A549 (cell line): ENCODE measurements around the gene GPR155. TPM values are rescaled to one million over a fixed set of nuclear protein-coding genes. Genes with fewer than 3 reads are reported as not detected.

Experiments used
- ATAC-seq, 2 experiments: fragments of 200-7000 bp in 1 of 2; fragments of >200 bp in 1 of 2; cut with Nextera tagmentation in 1 of 2; cut with Tn5 transposase in 1 of 2; 3 replicates each; pipeline versions ENCODE4 v1.8.0 to v1.9.1; 2018 to 2020; ENCODE audit warnings: mild to moderate bottlenecking in 1 of 2, moderate library complexity in 1 of 2
- CTCF ChIA-PET: fragments of 300-600 bp; sonication (Branson Sonifier 250); formaldehyde crosslinking; extraction: SDS; loops from one replicate; lab custom pipeline; 2021; ENCODE audit warnings: antibody characterized with exemption, inconsistent platforms; lab: Yijun Ruan, JAX
- POLR2A ChIA-PET: fragments of 350-600 bp; formaldehyde crosslinking; extraction: SDS; loops from one replicate; lab custom pipeline; 2021; ENCODE audit warnings: antibody characterized with exemption, inconsistent platforms; lab: Yijun Ruan, JAX
- DNase-seq, 2 experiments: peaks; one replicate each; pipeline versions ENCODE4 v3.0.0 to v3.0.0-alpha.2; 2011 to 2016; ENCODE audit warnings: low read depth in 1 of 2, low spot score in 1 of 2
- FAIRE-seq: peaks from 2 replicates; lab custom pipeline; 2011; peaks lifted over from hg19 to GRCh38; lab: Jason Lieb, UNC
- H3K27ac ChIP-seq, 2 experiments: fragments of >200 bp; sonication (Bioruptor Twin); formaldehyde crosslinking; 3 replicates each; pipeline ENCODE4 v1.5.1; 2016 to 2017
- H3K4me1 ChIP-seq: fragments of >200 bp; sonication (Bioruptor Twin); formaldehyde crosslinking; 3 replicates; pipeline ENCODE4 v1.6.1; 2016
- H3K4me2 ChIP-seq: fragments of >200 bp; sonication (Bioruptor Twin); formaldehyde crosslinking; 3 replicates; pipeline ENCODE4 v1.6.1; 2016
- H3K4me3 ChIP-seq: fragments of >200 bp; sonication (Bioruptor Twin); formaldehyde crosslinking; 3 replicates; pipeline ENCODE4 v1.5.1; 2016
- H3K9me3 ChIP-seq: fragments of >200 bp; sonication (Bioruptor Twin); formaldehyde crosslinking; 3 replicates; pipeline ENCODE4 v1.6.1; 2016
- BHLHE40 ChIP-seq: IDR thresholded peaks from 2 replicates; pipeline ENCODE4 v1.6.1; 2012; ENCODE audit warnings: low read depth, low read length, inconsistent platforms
- CBX2 ChIP-seq: fragments of 200-600 bp; sonication (generic); IDR thresholded peaks from 2 replicates; pipeline ENCODE4 v1.6.1; 2016; ENCODE audit warnings: low read depth, mild to moderate bottlenecking, borderline replicate concordance
- CHD2 ChIP-seq: fragments of 150-350 bp; IDR thresholded peaks from 2 replicates; pipeline ENCODE4 v1.6.1; 2014; ENCODE audit warnings: low read length; ENCODE audit not compliant: partially characterized antibody
- CHD4 ChIP-seq: fragments of 200-600 bp; sonication (generic); IDR thresholded peaks from 2 replicates; pipeline ENCODE4 v1.6.1; 2016; ENCODE audit warnings: antibody characterized with exemption, mild to moderate bottlenecking, borderline replicate concordance
- FOSL2 ChIP-seq, 2 experiments: fragments of 450-650 bp in 1 of 2; fragments of >200 bp in 1 of 2; sonication (Bioruptor Twin) in 1 of 2; formaldehyde crosslinking; IDR thresholded peaks; 2 replicates each; pipeline versions ENCODE4 v1.5.0 to v1.6.1; 2016 to 2020; ENCODE audit warnings: mild to moderate bottlenecking in 1 of 2, moderate library complexity in 1 of 2
- HEYL ChIP-seq: fragments of 250-450 bp; sonication (Bioruptor Pico); IDR thresholded peaks from 2 replicates; pipeline ENCODE4 v1.8.0; 2021; ENCODE audit warnings: mild to moderate bottlenecking, moderate library complexity
- HOXB13 ChIP-seq: fragments of 250-450 bp; sonication (Bioruptor Pico); IDR thresholded peaks from 2 replicates; pipeline ENCODE4 v1.5.0; 2020; ENCODE audit warnings: low read depth, mild to moderate bottlenecking, moderate library complexity
- JUN ChIP-seq, 2 experiments: fragments of >200 bp; sonication (Bioruptor Twin); formaldehyde crosslinking; IDR thresholded peaks; 2 replicates in 1 of 2; 3 replicates in 1 of 2; pipeline ENCODE4 v1.6.1; 2016 to 2017
- KDM5A ChIP-seq: fragments of 200-600 bp; sonication (generic); IDR thresholded peaks from 2 replicates; pipeline ENCODE4 v1.6.1; 2016; ENCODE audit warnings: antibody characterized with exemption, mild to moderate bottlenecking
- MYC ChIP-seq: IDR thresholded peaks from 2 replicates; pipeline ENCODE4 v1.6.1; 2012; ENCODE audit warnings: mild to moderate bottlenecking, inconsistent platforms, low read length, improper control_type of control experiment, borderline replicate concordance
- NFE2L2 ChIP-seq: fragments of 150-350 bp; conservative IDR thresholded peaks from 2 replicates; pipeline ENCODE4 v1.6.1; 2014; ENCODE audit warnings: low read length
- POLR2A ChIP-seq: IDR thresholded peaks from 2 replicates; pipeline ENCODE4 v1.6.1; 2012; ENCODE audit warnings: mild to moderate bottlenecking, low read length
- RCOR1 ChIP-seq: fragments of 150-350 bp; IDR thresholded peaks from 2 replicates; pipeline ENCODE4 v1.6.1; 2014; ENCODE audit warnings: antibody characterized with exemption, low read length, low read depth
- RFX5 ChIP-seq: fragments of 450-650 bp; IDR thresholded peaks from 2 replicates; pipeline ENCODE4 v1.7.1; 2014; ENCODE audit warnings: antibody characterized with exemption, mild to moderate bottlenecking, moderate library complexity
- RNF2 ChIP-seq: fragments of 200-600 bp; sonication (generic); IDR thresholded peaks from 2 replicates; pipeline ENCODE4 v1.6.1; 2016; ENCODE audit warnings: low read depth, mild to moderate bottlenecking, antibody characterized with exemption, moderate library complexity, borderline replicate concordance
- SMC3 ChIP-seq: fragments of >200 bp; sonication (Bioruptor Twin); formaldehyde crosslinking; IDR thresholded peaks from 3 replicates; pipeline ENCODE4 v1.6.1; 2018; ENCODE audit warnings: inconsistent platforms
- SREBF2 ChIP-seq: fragments of 450-650 bp; IDR thresholded peaks from 2 replicates; pipeline ENCODE4 v1.6.1; 2014; ENCODE audit warnings: mild to moderate bottlenecking, moderate library complexity
- TFCP2L1 ChIP-seq: fragments of 250-450 bp; sonication (Bioruptor Pico); IDR thresholded peaks from 2 replicates; pipeline ENCODE4 v1.5.0; 2021; ENCODE audit warnings: mild to moderate bottlenecking
- ZFP36 ChIP-seq: fragments of 450-650 bp; IDR thresholded peaks from 2 replicates; pipeline ENCODE4 v1.6.1; 2014; ENCODE audit warnings: borderline replicate concordance; ENCODE audit not compliant: partially characterized antibody
- WGBS: methylation state at CpG from one replicate; pipeline ENCODE4 v1.1.6; 2017; ENCODE audit errors: missing lambda C conversion rate; 5-methylcytosine and 5-hydroxymethylcytosine counted together
- polyA plus RNA-seq, 4 experiments: library from polyadenylated mRNA; depleted of rRNA in 3 of 4; stranded (reverse); fragments of >200 nt; fragmentation: RNase III in 1 of 4; extraction: RNeasy Plus Mini Kit Qiagen cat#74134 plus additional on column Dnase treatment in 1 of 4; gene quantifications; 2 replicates in 3 of 4; 3 replicates in 1 of 4; pipeline ENCODE4 v1.2.3, GENCODE V29; 2011 to 2017
- TF ChIP-seq, protein P1 (sequence below): IDR thresholded peaks from 2 replicates; pipeline ENCODE4 v1.6.1; 2012
- TF ChIP-seq, protein P2 (sequence below): fragments of >200 bp; sonication (Bioruptor Twin); formaldehyde crosslinking; IDR thresholded peaks from 3 replicates; pipeline ENCODE4 v1.6.1; 2016
- TF ChIP-seq, protein P3 (sequence below): IDR thresholded peaks from 2 replicates; pipeline ENCODE4 v1.6.1; 2012; ENCODE audit warnings: low read depth, borderline replicate concordance
- TF ChIP-seq, protein P4 (sequence below): fragments of 250-450 bp; sonication (Bioruptor Pico); IDR thresholded peaks from 2 replicates; pipeline ENCODE4 v1.5.0; 2021; ENCODE audit warnings: mild to moderate bottlenecking, moderate library complexity, borderline replicate concordance
- TF ChIP-seq, protein P5 (sequence below): fragments of >200 bp; sonication (Bioruptor Twin); formaldehyde crosslinking; IDR thresholded peaks from 2 replicates; pipeline ENCODE4 v1.6.1; 2016
- TF ChIP-seq, protein P6 (sequence below): fragments of 250-450 bp; sonication (Bioruptor Pico); IDR thresholded peaks from 2 replicates; pipeline ENCODE4 v1.5.0; 2020; ENCODE audit warnings: low read depth, mild to moderate bottlenecking, moderate library complexity

GPR155 gene
- polyA plus RNA-seq, 2 of the 4 experiments (the other 2 are of a cell fraction), result 0.49 to 1.7 TPM

DNA sequence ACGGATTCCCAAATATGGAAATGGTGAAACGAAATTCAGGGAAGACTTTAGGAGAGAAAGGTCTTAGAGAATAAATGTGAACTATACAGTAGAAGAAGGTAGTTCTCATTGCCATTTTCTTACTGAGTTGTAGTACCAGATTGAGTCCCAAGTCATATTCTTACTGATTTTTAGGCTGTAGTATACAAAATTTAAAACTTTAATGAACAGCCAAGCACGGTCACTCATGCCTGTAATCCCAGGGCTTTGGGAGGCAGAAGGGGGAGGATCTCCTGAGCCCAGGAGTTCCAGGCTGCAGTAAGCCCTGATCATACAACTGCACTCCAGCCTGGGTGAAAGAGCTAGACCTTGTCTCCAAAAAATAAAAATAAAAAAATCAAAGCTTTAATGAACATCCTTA lies 89.1 kb downstream of the GPR155 start:
- Histone ChIP-seq H3K27ac (no peak overlapping the region), H3K4me2 (no peak overlapping the region), H3K9me3 (no peaks in the 10 kb centered on the region), H3K4me3 (no peak overlapping the region), H3K4me1 (peaks cover 14% of the 10 kb centered on the region)
- FAIRE-seq (no peak), ATAC-seq (no peak), DNase-seq (no peak)
- TF ChIP-seq, protein P1, sequence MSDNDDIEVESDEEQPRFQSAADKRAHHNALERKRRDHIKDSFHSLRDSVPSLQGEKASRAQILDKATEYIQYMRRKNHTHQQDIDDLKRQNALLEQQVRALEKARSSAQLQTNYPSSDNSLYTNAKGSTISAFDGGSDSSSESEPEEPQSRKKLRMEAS, result no peak
- no peak for TF ChIP-seq ZFP36
- ChIA-PET POLR2A (no interaction called here), CTCF (interaction anchor here (0.6 to 1.1 kb wide), 2 partner anchors 27 to 592 kb away, joined by 3 to 4 read pairs; no protein-coding TSS in a partner anchor)
- WGBS, result 52% methylated on average over 3 of the region's 3 CpGs

DNA sequence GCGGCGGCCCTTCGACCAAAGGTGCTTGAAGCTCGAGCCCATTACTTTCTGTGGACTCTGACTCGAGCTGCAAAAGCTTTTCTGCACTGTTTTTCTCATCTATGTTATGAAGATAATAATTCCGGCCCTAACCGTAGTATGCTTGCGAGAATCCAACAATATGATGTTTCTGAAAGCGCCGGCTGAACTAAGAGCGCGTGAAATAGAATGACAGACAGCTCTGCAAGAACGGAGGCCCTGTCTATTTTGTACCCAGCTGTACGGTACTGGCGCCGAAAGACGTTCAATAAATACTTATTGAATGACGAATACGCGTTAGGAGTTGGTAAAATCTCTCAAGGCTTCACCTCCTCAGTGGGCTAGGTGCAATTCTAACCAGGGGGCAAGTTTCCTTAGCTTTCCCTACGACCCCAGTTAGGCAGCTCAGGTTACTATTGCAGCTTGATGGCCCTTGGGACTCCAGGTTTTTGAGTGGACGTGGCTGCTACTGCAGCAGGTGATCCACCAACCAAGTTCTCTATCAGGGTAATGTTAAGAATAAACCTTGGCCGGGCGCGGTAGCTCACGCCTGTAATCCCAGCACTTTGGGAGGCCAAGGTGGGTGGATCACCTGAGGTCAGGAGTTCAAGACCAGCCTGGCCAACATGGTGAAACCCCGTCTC lies 90.7 kb downstream of the GPR155 start:
- WGBS, result 7% methylated on average over 24 of the region's 27 CpGs
- H3K27ac ChIP-seq, result peak overlapping the region; percentile 79 to 80
- no peak for FAIRE-seq
- no peak for TF ChIP-seq RCOR1
- TF ChIP-seq, all 56 proteins: peak for 0
- Histone ChIP-seq H3K9me3 (no peaks in the 10 kb centered on the region), H3K4me3 (peak overlapping the region; percentile 82), H3K4me1 (peaks cover 14% of the 10 kb centered on the region), H3K4me2 (peak overlapping the region; percentile 77)
- DNase-seq (peak in 1 of 2 experiments; percentile 19), ATAC-seq (peak; percentile 53 to 56; a peak in 5 of 6 replicates)
- ChIA-PET POLR2A (interaction anchor here (0.6 to 1.0 kb wide), 3 partner anchors 9 to 92 kb away, joined by 3 read pairs; no protein-coding TSS in a partner anchor), CTCF (interaction anchor here (1.2 kb wide), 1 partner anchor 55 kb away, joined by 5 read pairs; no protein-coding TSS in a partner anchor)

DNA sequence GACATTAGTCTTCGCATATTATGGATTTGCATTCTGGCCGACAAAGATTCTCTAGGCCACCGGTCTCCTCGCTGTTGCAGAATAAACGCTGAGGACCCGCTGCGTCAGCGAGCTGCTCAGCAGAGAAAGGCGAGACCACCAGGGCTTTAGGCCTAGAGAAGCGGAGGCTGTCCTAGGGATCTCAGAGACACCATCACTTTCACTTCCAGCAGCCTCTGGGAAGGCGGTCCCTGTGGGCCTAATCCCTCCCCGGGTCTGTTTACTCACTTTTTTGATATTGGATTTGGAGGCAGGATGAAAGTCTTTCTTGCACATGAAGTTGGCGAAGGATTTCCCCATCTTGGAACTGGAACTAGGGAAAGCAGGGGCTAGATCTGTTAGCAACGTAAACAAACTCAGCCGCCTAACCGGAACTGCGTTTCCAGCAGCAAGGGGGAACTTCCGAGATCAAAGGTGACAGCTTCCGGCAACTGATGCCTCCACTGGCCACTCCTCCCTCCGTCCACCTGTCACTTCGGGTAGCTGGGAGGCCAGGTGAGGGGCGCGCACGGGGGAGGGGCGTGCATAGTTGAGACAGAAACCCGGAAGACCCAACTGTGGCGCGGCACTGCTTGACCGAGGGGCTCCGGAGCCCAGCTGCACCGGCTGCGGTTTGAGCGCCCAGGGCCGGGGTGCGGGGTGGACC lies 91.4 kb downstream of the GPR155 start, which contains the start of gene SCRN3:
Gene SCRN3, plus strand, starts transcription at position 447 of the 685 bp plus-strand sequence. CDS start 2,554 bp downstream, outside the sequence.
- POLR2A ChIA-PET, result interaction anchor here (0.5 to 1.0 kb wide), 3 partner anchors 8 to 92 kb away, joined by 3 to 5 read pairs (median 3); no protein-coding TSS in a partner anchor
- Histone ChIP-seq H3K4me2 (peak within 1 kb of the TSS; percentile 92), H3K9me3 (no peaks in the 10 kb centered on the region), H3K4me1 (peaks cover 14% of the 10 kb centered on the region), H3K27ac (peak within 1 kb of the TSS; percentile 79 to 80), H3K4me3 (peak within 1 kb of the TSS; percentile 82)
- under 1% methylated on average over 35 of the region's 35 CpGs for WGBS
- DNase-seq, result peak; percentile 78 to 85
- FAIRE-seq, result peak; percentile 74
- peak; percentile 98 to 99 for ATAC-seq
- CTCF ChIA-PET, result interaction anchor here (1.2 kb wide), 1 partner anchor 54 kb away, joined by 5 read pairs; no protein-coding TSS in a partner anchor
- TF ChIP-seq NFE2L2 (no peak), CHD4 (no peak), SREBF2 (no peak), SMC3 (no peak), TFCP2L1 (no peak), HOXB13 (no peak), POLR2A (peak; percentile 46), HEYL (CRISPR knock-in tag) (no peak), RFX5 (no peak), JUN (IDR thresholded peaks at IDR 0.05) (peak in 1 of 2 experiments; percentile 64; a peak in 1 of 5 replicates), RNF2 (no peak), KDM5A (peak; percentile 56; the same call in 1 of the 2 replicates), BHLHE40 (no peak), MYC (no peak), FOSL2 (IDR thresholded peaks at IDR 0.05) (no peak), FOSL2 (CRISPR knock-in tag; IDR thresholded peaks at IDR 0.05) (no peak), ZFP36 (no peak), CBX2 (no peak), CHD2 (no peak)
- TF ChIP-seq, protein P2, sequence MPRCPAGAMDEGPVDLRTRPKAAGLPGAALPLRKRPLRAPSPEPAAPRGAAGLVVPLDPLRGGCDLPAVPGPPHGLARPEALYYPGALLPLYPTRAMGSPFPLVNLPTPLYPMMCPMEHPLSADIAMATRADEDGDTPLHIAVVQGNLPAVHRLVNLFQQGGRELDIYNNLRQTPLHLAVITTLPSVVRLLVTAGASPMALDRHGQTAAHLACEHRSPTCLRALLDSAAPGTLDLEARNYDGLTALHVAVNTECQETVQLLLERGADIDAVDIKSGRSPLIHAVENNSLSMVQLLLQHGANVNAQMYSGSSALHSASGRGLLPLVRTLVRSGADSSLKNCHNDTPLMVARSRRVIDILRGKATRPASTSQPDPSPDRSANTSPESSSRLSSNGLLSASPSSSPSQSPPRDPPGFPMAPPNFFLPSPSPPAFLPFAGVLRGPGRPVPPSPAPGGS, result 0 out of 3 replicates have a peak, but pooled peaks have one; percentile 40
- TF ChIP-seq, protein P3, sequence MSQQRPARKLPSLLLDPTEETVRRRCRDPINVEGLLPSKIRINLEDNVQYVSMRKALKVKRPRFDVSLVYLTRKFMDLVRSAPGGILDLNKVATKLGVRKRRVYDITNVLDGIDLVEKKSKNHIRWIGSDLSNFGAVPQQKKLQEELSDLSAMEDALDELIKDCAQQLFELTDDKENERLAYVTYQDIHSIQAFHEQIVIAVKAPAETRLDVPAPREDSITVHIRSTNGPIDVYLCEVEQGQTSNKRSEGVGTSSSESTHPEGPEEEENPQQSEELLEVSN, result no peak
- TF ChIP-seq, protein P4, sequence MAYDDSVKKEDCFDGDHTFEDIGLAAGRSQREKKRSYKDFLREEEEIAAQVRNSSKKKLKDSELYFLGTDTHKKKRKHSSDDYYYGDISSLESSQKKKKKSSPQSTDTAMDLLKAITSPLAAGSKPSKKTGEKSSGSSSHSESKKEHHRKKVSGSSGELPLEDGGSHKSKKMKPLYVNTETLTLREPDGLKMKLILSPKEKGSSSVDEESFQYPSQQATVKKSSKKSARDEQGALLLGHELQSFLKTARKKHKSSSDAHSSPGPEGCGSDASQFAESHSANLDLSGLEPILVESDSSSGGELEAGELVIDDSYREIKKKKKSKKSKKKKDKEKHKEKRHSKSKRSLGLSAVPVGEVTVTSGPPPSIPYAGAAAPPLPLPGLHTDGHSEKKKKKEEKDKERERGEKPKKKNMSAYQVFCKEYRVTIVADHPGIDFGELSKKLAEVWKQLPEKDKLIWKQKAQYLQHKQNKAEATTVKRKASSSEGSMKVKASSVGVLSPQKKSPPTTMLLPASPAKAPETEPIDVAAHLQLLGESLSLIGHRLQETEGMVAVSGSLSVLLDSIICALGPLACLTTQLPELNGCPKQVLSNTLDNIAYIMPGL, result no peak
- TF ChIP-seq, protein P1, result peak; percentile 49
- TF ChIP-seq, protein P5, sequence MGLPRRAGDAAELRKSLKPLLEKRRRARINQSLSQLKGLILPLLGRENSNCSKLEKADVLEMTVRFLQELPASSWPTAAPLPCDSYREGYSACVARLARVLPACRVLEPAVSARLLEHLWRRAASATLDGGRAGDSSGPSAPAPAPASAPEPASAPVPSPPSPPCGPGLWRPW, result no peak
- TF ChIP-seq, protein P6, sequence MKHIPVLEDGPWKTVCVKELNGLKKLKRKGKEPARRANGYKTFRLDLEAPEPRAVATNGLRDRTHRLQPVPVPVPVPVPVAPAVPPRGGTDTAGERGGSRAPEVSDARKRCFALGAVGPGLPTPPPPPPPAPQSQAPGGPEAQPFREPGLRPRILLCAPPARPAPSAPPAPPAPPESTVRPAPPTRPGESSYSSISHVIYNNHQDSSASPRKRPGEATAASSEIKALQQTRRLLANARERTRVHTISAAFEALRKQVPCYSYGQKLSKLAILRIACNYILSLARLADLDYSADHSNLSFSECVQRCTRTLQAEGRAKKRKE (CRISPR knock-in tag), result no peak
